Neural crest cell (in vitro differentiated cells): Measurements from ENCODE around the gene TMEM219. TPM values are rescaled to one million over a fixed set of nuclear protein-coding genes. Genes with fewer than 3 reads are reported as not detected.

Experiments used
- DNase-seq: peaks from one replicate; pipeline ENCODE4 v3.0.0; 2021; ENCODE audit warnings: low read depth, mixed read lengths, low spot score
- H3K27ac Mint-ChIP-seq: one replicate; pipeline ENCODE4 v1.8.0; 2021; ENCODE audit warnings: mild to moderate bottlenecking, mixed read lengths; ENCODE audit not compliant: unreplicated experiment
- H3K27me3 Mint-ChIP-seq: 2 replicates; pipeline ENCODE4 v1.8.0; 2021; ENCODE audit warnings: low read depth, mild to moderate bottlenecking, mixed read lengths
- H3K36me3 Mint-ChIP-seq: 2 replicates; pipeline ENCODE4 v1.8.0; 2021; ENCODE audit warnings: low read depth, mild to moderate bottlenecking, mixed read lengths
- H3K4me1 Mint-ChIP-seq: 2 replicates; pipeline ENCODE4 v1.8.0; 2021; ENCODE audit warnings: mixed read lengths
- H3K4me3 Mint-ChIP-seq: one replicate; pipeline ENCODE4 v1.8.0; 2021; ENCODE audit warnings: mild to moderate bottlenecking, mixed read lengths
- H3K9me3 Mint-ChIP-seq: 2 replicates; pipeline ENCODE4 v1.8.0; 2021; ENCODE audit warnings: mixed read lengths
- CTCF ChIP-seq: fragments of 200-600 bp; sonication (generic); conservative IDR thresholded peaks from 2 replicates; pipeline ENCODE4 v1.5.0; 2021; ENCODE audit warnings: antibody characterized with exemption, mild to moderate bottlenecking
- total RNA-seq: library from RNA; stranded (reverse); gene quantifications from 2 replicates; pipeline ENCODE4 v1.2.1, GENCODE V29; 2021

Gene TMEM219
- total RNA-seq, 1 donor from 2014 or later: 74.0 TPM

DNA sequence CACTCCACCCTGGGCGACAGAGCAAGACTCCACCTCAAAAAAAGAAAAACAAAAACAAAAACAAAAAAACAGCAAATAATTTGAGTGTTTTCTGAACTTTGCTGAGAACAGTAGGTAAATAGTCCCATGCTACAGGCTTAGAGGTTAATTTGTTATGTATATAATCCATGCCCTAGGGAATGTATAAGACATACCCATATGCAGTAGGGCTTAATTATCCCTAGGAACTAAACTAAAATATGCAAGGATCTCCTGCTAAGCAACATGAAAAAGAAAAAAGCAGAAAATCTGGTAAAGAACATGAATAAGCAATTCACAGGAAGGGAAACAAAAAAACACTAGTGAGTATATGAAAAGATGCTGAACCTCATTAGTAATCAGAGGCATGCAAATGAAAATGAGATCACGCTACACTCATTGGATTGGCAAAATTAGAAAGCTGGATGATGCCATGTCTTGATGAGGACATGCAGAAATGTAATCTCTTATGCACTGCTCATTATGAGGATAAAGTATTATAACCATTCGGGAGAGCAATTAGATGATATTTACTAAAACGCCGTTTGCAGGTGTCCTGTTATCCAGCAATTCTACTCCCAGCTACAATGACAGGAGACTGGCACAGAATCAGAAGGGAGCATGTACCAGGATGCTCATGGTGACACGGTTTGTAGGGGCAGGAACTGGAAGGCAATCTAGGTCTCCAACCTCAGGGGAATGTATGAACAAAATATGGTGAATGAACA lies 41.4 kb upstream of the TMEM219 start:
- Mint-ChIP-seq H3K9me3 (no peaks in the 10 kb centered on the region), H3K36me3 (peaks cover 4% of the 10 kb centered on the region), H3K4me1 (peaks cover 23% of the 10 kb centered on the region), H3K27me3 (no peaks in the 10 kb centered on the region), H3K4me3 (peak overlapping the region; percentile 21), H3K27ac (no peak overlapping the region)
- no peak for DNase-seq
- TF ChIP-seq CTCF: no peak

GRCh38 chr16:29921034-29921385 lies 40.9 kb upstream of the TMEM219 start:
- peaks cover 4% of the 10 kb centered on the region for H3K36me3 Mint-ChIP-seq
- no peak overlapping the region for H3K27ac Mint-ChIP-seq
- H3K9me3 Mint-ChIP-seq: no peaks in the 10 kb centered on the region
- peak overlapping the region; percentile 52 for H3K4me3 Mint-ChIP-seq
- TF ChIP-seq CTCF: no peak
- no peaks in the 10 kb centered on the region for H3K27me3 Mint-ChIP-seq
- DNase-seq: no peak
- H3K4me1 Mint-ChIP-seq: peaks cover 18% of the 10 kb centered on the region

GRCh38 chr16:29922326-29922725 lies 39.6 kb upstream of the TMEM219 start:
- Mint-ChIP-seq H3K27ac (no peak overlapping the region), H3K36me3 (no peaks in the 10 kb centered on the region), H3K4me3 (peak overlapping the region; percentile 61), H3K27me3 (no peaks in the 10 kb centered on the region), H3K9me3 (no peaks in the 10 kb centered on the region), H3K4me1 (peaks cover 26% of the 10 kb centered on the region)
- no peak for DNase-seq
- no peak for TF ChIP-seq CTCF

- Mint-ChIP-seq H3K4me3 (peak overlapping the region; percentile 61), H3K9me3 (no peaks in the 10 kb centered on the region), H3K36me3 (no peaks in the 10 kb centered on the region), H3K27ac (no peak overlapping the region), H3K27me3 (no peaks in the 10 kb centered on the region), H3K4me1 (peaks cover 31% of the 10 kb centered on the region)
- no peak for DNase-seq
- no peak for TF ChIP-seq CTCF
These were observed 38.8 kb upstream of the TMEM219 start for GRCh38 chr16:29922986-29923501.

DNA sequence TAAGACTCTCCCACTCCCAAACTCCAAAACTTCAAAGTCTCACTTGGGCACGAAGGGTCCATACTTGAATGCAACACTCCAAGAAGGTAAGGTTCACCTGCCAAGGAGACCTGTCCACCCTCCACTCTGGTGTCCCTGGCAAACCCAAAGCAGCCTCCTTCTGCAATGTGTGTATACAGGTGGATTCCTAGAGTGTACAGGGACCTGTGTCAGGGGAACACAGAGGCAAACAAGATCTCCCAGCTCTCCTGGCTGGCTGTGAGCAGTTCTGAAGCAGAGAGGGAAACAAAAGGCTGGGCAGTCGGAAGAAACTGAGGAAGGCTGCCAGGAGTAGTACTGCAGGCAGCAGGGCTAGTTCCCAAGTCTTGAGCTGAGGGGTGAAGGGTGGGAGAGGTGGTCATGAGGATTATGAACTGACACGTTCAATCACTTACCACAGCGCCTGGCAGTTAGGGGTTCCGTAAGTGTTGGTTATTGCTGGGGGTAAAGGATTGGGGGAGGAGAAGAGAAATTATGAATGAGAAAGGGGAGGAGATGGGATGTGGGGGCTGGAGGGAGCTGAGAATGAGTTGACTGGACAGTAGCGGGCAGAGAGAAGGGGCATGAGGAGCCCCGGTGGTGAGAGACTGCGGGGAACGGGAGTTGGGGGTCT lies 36.6 kb upstream of the TMEM219 start:
- TF ChIP-seq CTCF: no peak
- Mint-ChIP-seq H3K27me3 (no peaks in the 10 kb centered on the region), H3K4me3 (peak overlapping the region; percentile 96), H3K9me3 (no peaks in the 10 kb centered on the region), H3K36me3 (no peaks in the 10 kb centered on the region), H3K4me1 (peaks cover 31% of the 10 kb centered on the region), H3K27ac (peak overlapping the region; percentile 25)
- no peak for DNase-seq
